BJ (cell line): ENCODE data around the gene ATP12A. TPM values are rescaled to one million over a fixed set of nuclear protein-coding genes. Genes with fewer than 3 reads are reported as not detected.

ENCODE experiments used
- CTCF ChIA-PET: fragments of 350-600 bp; formaldehyde crosslinking; extraction: SDS; loops from one replicate; lab custom pipeline; 2021; ENCODE audit warnings: antibody characterized with exemption, inconsistent platforms; lab: Yijun Ruan, JAX
- POLR2A ChIA-PET: fragments of 300-600 bp; sonication (Branson Sonifier 250); formaldehyde crosslinking; extraction: SDS; loops from one replicate; lab custom pipeline; 2021; ENCODE audit warnings: antibody characterized with exemption; lab: Charles Lee
- DNase-seq: peaks from one replicate; pipeline ENCODE4 v3.0.0-alpha.2; 2011; ENCODE audit warnings: low read depth
- H3K27me3 ChIP-seq: 2 replicates; pipeline ENCODE4 v1.6.0; 2011; ENCODE audit warnings: low read length; ENCODE audit not compliant: control insufficient read depth, insufficient read depth
- H3K36me3 ChIP-seq: 2 replicates; pipeline ENCODE4 v1.5.1; 2011; ENCODE audit warnings: low read length; ENCODE audit not compliant: control insufficient read depth, insufficient read depth
- H3K4me3 ChIP-seq: 2 replicates; pipeline ENCODE4 v1.5.1; 2011; ENCODE audit warnings: low read depth, mild to moderate bottlenecking, control low read depth, low read length
- CTCF ChIP-seq: IDR thresholded peaks from 2 replicates; pipeline ENCODE4 v1.5.1; 2011; ENCODE audit warnings: low read depth, mild to moderate bottlenecking, control low read depth, inconsistent platforms, low read length, moderate library complexity; ENCODE audit not compliant: insufficient read depth
- polyA plus RNA-seq: library from polyadenylated mRNA; depleted of rRNA; stranded (reverse); fragments of >200 nt; gene quantifications from 2 replicates; pipeline ENCODE4 v1.2.3, GENCODE V29; 2011

ATP12A gene
- polyA plus RNA-seq, 1 experiment = not detected

- H3K27me3 ChIP-seq = no peaks in the 10 kb centered on the region
- ChIA-PET POLR2A (no interaction called here), CTCF (interaction anchor here (1.0 kb wide), 1 partner anchor 7 kb away, joined by 3 read pairs; no protein-coding TSS in a partner anchor)
- no peaks in the 10 kb centered on the region for H3K36me3 ChIP-seq
- no peak overlapping the region for H3K4me3 ChIP-seq
- TF ChIP-seq CTCF = no peak
- DNase-seq = no peak
These were observed 38.9 kb downstream of the ATP12A start for GRCh38 chr13:24719139-24719538.

GRCh38 chr13:24723206-24723605 lies 43.0 kb downstream of the ATP12A start:
- DNase-seq = no peak
- Histone ChIP-seq H3K36me3 (no peaks in the 10 kb centered on the region), H3K27me3 (no peaks in the 10 kb centered on the region; the same call in 1 of the 2 replicates), H3K4me3 (no peak overlapping the region)
- TF ChIP-seq CTCF = no peak
- POLR2A ChIA-PET = no interaction called here
- CTCF ChIA-PET = interaction anchor here (1.2 kb wide), 1 partner anchor 118 kb away, joined by 3 read pairs; no protein-coding TSS in a partner anchor

- Histone ChIP-seq H3K27me3 (no peaks in the 10 kb centered on the region; the same call in 1 of the 2 replicates), H3K36me3 (no peaks in the 10 kb centered on the region), H3K4me3 (no peak overlapping the region)
- ChIA-PET POLR2A (no interaction called here), CTCF (interaction anchor here (0.7 to 3.8 kb wide), 4 partner anchors 13 to 144 kb away, joined by 4 to 43 read pairs (median 4); no protein-coding TSS in a partner anchor)
- TF ChIP-seq CTCF = no peak
- no peak for DNase-seq
These were observed 44.5 kb downstream of the ATP12A start for GRCh38 chr13:24724714-24725113.

- ChIA-PET CTCF (interaction anchor here (1.2 to 3.8 kb wide), 5 partner anchors 11 to 145 kb away, joined by 4 to 43 read pairs (median 5); no protein-coding TSS in a partner anchor), POLR2A (no interaction called here)
These were observed 45.2 kb downstream of the ATP12A start for GRCh38 chr13:24725379-24725778.

More at GRCh38 chr13:24725379-24725778, 45.2 kb downstream of the ATP12A start:
- Histone ChIP-seq H3K36me3 (no peaks in the 10 kb centered on the region), H3K27me3 (no peaks in the 10 kb centered on the region; the same call in 1 of the 2 replicates), H3K4me3 (no peak overlapping the region)
- DNase-seq = no peak
- TF ChIP-seq CTCF = no peak
